CD14-positive monocyte (primary cell): ENCODE measurements around the gene OSTC. TPM values are rescaled to one million over a fixed set of nuclear protein-coding genes. Genes with fewer than 3 reads are reported as not detected.

Experiments used
- DNase-seq, 3 donors: peaks; one replicate each; pipeline ENCODE4 v3.0.0-alpha.2; 2011 to 2022
- H2AFZ ChIP-seq: 2 replicates; pipeline ENCODE4 v1.6.0; 2012; ENCODE audit warnings: mild to moderate bottlenecking, low read depth, low read length, inconsistent platforms; ENCODE audit not compliant: insufficient read depth, poor library complexity, severe bottlenecking
- H3K27ac ChIP-seq, 2 donors: 1 replicate in 1 of 2; 2 replicates in 1 of 2; pipeline ENCODE4 v1.5.1; 2012 to 2013; ENCODE audit warnings: low read length in 2 of 2, control low read depth in 1 of 2, inconsistent platforms in 1 of 2, low read depth in 1 of 2, mild to moderate bottlenecking in 1 of 2
- H3K27me3 ChIP-seq, 2 donors: one replicate each; pipeline versions ENCODE4 v1.6.0 to v1.6.1; 2011 to 2013; ENCODE audit warnings: low read length in 2 of 2; ENCODE audit not compliant: control insufficient read depth in 2 of 2, insufficient read depth in 2 of 2
- H3K36me3 ChIP-seq, 2 donors: replicated peaks in 1 of 2; 1 replicate in 1 of 2; 2 replicates in 1 of 2; pipeline versions ENCODE4 v1.5.1 to v1.6.1; 2012 to 2013; ENCODE audit warnings: low read length in 2 of 2, control low read depth in 1 of 2, inconsistent platforms in 1 of 2, mild to moderate bottlenecking in 1 of 2; ENCODE audit not compliant: insufficient read depth in 2 of 2, control insufficient read depth in 1 of 2
- H3K4me1 ChIP-seq, 2 donors: 1 replicate in 1 of 2; 2 replicates in 1 of 2; pipeline versions ENCODE4 v1.5.1 to v1.6.1; 2012 to 2013; ENCODE audit warnings: low read length in 2 of 2, control low read depth in 1 of 2, inconsistent platforms in 1 of 2, mild to moderate bottlenecking in 1 of 2, moderate library complexity in 1 of 2; ENCODE audit not compliant: insufficient read depth in 2 of 2, control insufficient read depth in 1 of 2
- H3K4me2 ChIP-seq: replicated peaks from 2 replicates; pipeline ENCODE3; 2012; ENCODE audit warnings: low read length, moderate library complexity, mild to moderate bottlenecking; ENCODE audit not compliant: poor library complexity, severe bottlenecking; ENCODE audit errors: extremely low read depth
- H3K4me3 ChIP-seq, 3 experiments: fragments of 200-600 bp in 1 of 3; sonication (generic) in 1 of 3; replicated peaks in 1 of 3; 1 replicate in 2 of 3; 2 replicates in 1 of 3; pipeline ENCODE4 v1.5.1; 2011 to 2013; ENCODE audit warnings: low read length in 3 of 3, mild to moderate bottlenecking in 3 of 3, control low read depth in 2 of 3, low read depth in 2 of 3, inconsistent platforms in 1 of 3, moderate library complexity in 1 of 3
- H3K79me2 ChIP-seq: 2 replicates; pipeline ENCODE4 v1.6.0; 2012; ENCODE audit warnings: mild to moderate bottlenecking, control low read depth, inconsistent platforms, low read length, moderate library complexity; ENCODE audit not compliant: insufficient read depth
- H3K9ac ChIP-seq: 2 replicates; pipeline ENCODE4 v1.6.0; 2017; ENCODE audit warnings: low read length, mild to moderate bottlenecking; ENCODE audit not compliant: insufficient read depth, poor library complexity, severe bottlenecking
- H3K9me3 ChIP-seq, 2 donors: replicated peaks in 1 of 2; 1 replicate in 1 of 2; 2 replicates in 1 of 2; pipeline versions ENCODE4 v1.5.1 to v1.6.1; 2012 to 2013; ENCODE audit warnings: low read length in 2 of 2, control low read depth in 1 of 2; ENCODE audit not compliant: control insufficient read depth in 1 of 2, insufficient read depth in 1 of 2
- H4K20me1 ChIP-seq: 2 replicates; pipeline ENCODE4 v1.6.0; 2012; ENCODE audit warnings: mild to moderate bottlenecking, low read length, control low read depth, moderate library complexity; ENCODE audit not compliant: insufficient read depth
- H3K27ac Mint-ChIP-seq, 7 donors: one replicate each; pipeline ENCODE4 v1.8.0; 2020; ENCODE audit warnings: mild to moderate bottlenecking in 7 of 7, mixed read lengths in 7 of 7, moderate library complexity in 6 of 7, inconsistent platforms in 2 of 7
- H3K27me3 Mint-ChIP-seq, 3 donors: one replicate each; pipeline ENCODE4 v1.8.0; 2021 to 2022; ENCODE audit warnings: low read depth in 3 of 3, mild to moderate bottlenecking in 3 of 3, mixed read lengths in 3 of 3, moderate library complexity in 3 of 3, inconsistent platforms in 1 of 3
- H3K36me3 Mint-ChIP-seq, 2 donors: one replicate each; pipeline ENCODE4 v1.8.0; 2020; ENCODE audit warnings: mixed read lengths in 2 of 2, inconsistent platforms in 1 of 2, mild to moderate bottlenecking in 1 of 2
- H3K4me1 Mint-ChIP-seq: one replicate; pipeline ENCODE4 v1.8.0; 2020; ENCODE audit warnings: mild to moderate bottlenecking, mixed read lengths
- H3K4me3 Mint-ChIP-seq, 2 donors: one replicate each; pipeline ENCODE4 v1.8.0; 2020; ENCODE audit warnings: mild to moderate bottlenecking in 2 of 2, mixed read lengths in 2 of 2, moderate library complexity in 1 of 2
- H3K9me3 Mint-ChIP-seq, 7 donors: one replicate each; pipeline ENCODE4 v1.8.0; 2020 to 2022; ENCODE audit warnings: mixed read lengths in 7 of 7, mild to moderate bottlenecking in 6 of 7, moderate library complexity in 6 of 7, inconsistent platforms in 2 of 7
- CTCF ChIP-seq: fragments of 200-600 bp; IDR thresholded peaks from one replicate; pipeline ENCODE4 v1.8.0; 2022; ENCODE audit warnings: antibody characterized with exemption, mild to moderate bottlenecking
- WGBS: methylation state at CpG from one replicate; pipeline ENCODE4 v1.1.5; 2013; ENCODE audit warnings: missing lambda C conversion rate; ENCODE audit not compliant: insufficient coverage; 5-methylcytosine and 5-hydroxymethylcytosine counted together
- intact Hi-C, 2 donors: fragments of 100-400 bp; cut with micrococcal nuclease; formaldehyde crosslinking; loops; one replicate each; pipeline versions ENCODE4 v1.15.0 to v1.15.1; 2023
- polyA plus RNA-seq, 3 donors: library from polyadenylated mRNA; depleted of rRNA in 1 of 3; unstranded in 2 of 3; stranded (reverse) in 1 of 3; fragments of 300-500 nt in 2 of 3; fragments of >200 nt in 1 of 3; fragmentation: Illumina TruSeq in 2 of 3; gene quantifications; 1 replicate in 2 of 3; 2 replicates in 1 of 3; pipeline ENCODE4 v1.2.3, GENCODE V29; 2012 to 2021

The OSTC gene
- polyA plus RNA-seq, 3 donors, result 68.5 to 156 (median 149) TPM

- Mint-ChIP-seq H3K27ac (peak overlapping the region in 1 of 7 donors; percentile 44), H3K4me1 (no peaks in the 10 kb centered on the region), H3K9me3 (peaks cover 0 to 2% (median 0%) of the 10 kb centered on the region in 7 donors), H3K36me3 (peaks cover 30 to 48% of the 10 kb centered on the region in 2 donors), H3K4me3 (no peak overlapping the region), H3K27me3 (peaks cover 0 to 2% (median 0%) of the 10 kb centered on the region in 3 donors)
- Histone ChIP-seq H3K36me3 (peaks cover 6 to 29% of the 10 kb centered on the region in 2 donors), H3K4me3 (no peak overlapping the region), H3K9ac (no peak overlapping the region), H3K27me3 (no peaks in the 10 kb centered on the region), H3K4me2 (no peak overlapping the region), H3K79me2 (no peaks in the 10 kb centered on the region), H3K27ac (no peak overlapping the region), H3K9me3 (no peaks in the 10 kb centered on the region), H3K4me1 (no peaks in the 10 kb centered on the region), H4K20me1 (no peaks in the 10 kb centered on the region), H2AFZ (no peak overlapping the region)
- no peak for TF ChIP-seq CTCF
- no peak for DNase-seq
- WGBS, result no CpG with 5 or more reads among the region's 4 CpGs
- intact Hi-C loops, result no loop called here
These were observed 24.1 kb downstream of the OSTC start for GRCh38 chr4:108674356-108674977.

GRCh38 chr4:108681321-108681809 lies 31.0 kb downstream of the OSTC start:
- H4K20me1 ChIP-seq, result no peaks in the 10 kb centered on the region
- H3K27me3 Mint-ChIP-seq, result peaks cover 0 to 6% (median under 1%) of the 10 kb centered on the region in 3 donors
- peaks cover 2 to 11% of the 10 kb centered on the region in 2 donors for H3K36me3 ChIP-seq
- H3K4me3 Mint-ChIP-seq, result no peak overlapping the region
- H2AFZ ChIP-seq, result no peak overlapping the region
- H3K4me3 ChIP-seq, result no peak overlapping the region
- no peak overlapping the region for H3K4me2 ChIP-seq
- no peaks in the 10 kb centered on the region for H3K79me2 ChIP-seq
- H3K27ac Mint-ChIP-seq, result no peak overlapping the region
- no peak overlapping the region for H3K27ac ChIP-seq
- H3K9ac ChIP-seq, result no peak overlapping the region
- peaks cover 0 to 4% of the 10 kb centered on the region in 2 donors for H3K4me1 ChIP-seq
- H3K9me3 Mint-ChIP-seq, result peaks cover 0 to 2% (median 0%) of the 10 kb centered on the region in 7 donors
- 91% methylated on average over 5 of the region's 5 CpGs for WGBS
- H3K27me3 ChIP-seq, result no peaks in the 10 kb centered on the region
- peaks cover 8% of the 10 kb centered on the region for H3K4me1 Mint-ChIP-seq
- H3K9me3 ChIP-seq, result no peaks in the 10 kb centered on the region
- peaks cover 6 to 18% of the 10 kb centered on the region in 2 donors for H3K36me3 Mint-ChIP-seq
- TF ChIP-seq CTCF, result no peak
- no peak for DNase-seq
- intact Hi-C loops, result no loop called here
